Measurements from ENCODE around the gene MYL12A. TPM values are rescaled to one million over a fixed set of nuclear protein-coding genes. Genes with fewer than 3 reads are reported as not detected.

The MYL12A gene
- total and polyA plus RNA-seq, 8 donors = 148 to 630 (median 255) TPM

DNA sequence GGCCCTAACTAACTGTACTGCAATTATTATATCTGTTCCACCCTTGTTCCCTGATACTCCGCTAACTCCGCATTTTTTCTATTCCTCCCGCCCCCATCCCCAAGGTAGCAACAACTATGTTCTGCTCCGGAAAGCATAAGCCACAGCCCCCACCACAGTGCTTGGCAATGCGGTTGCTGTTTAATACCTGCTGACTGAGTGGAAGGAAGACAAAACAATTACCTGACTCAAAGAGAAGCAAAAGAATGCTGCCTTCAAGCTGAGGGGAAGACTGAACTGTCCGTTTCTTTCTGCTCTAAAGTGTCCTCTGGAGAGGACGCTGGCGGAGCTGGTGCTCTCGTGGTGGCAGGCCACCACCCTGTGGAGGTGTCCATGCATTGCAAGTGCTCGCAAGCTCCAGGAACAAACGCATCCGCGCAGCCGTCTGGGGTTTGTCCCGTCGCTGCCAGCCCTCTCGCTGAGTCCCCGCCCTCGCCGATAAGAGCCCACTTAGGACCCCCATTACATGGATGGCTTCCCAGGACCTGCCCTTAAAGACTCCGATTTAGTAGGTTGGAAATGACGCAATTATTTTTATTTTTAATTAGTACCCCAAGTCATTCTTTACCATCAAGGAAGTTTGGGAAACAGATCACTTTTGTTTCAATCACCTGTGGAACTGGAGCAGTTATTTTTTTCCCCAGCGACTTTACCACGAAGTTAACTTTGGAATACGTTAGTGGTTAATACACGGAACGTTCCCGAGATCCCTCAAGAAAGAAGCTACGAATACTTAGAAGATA is 1.6 kb upstream of the MYL12A start:
- Histone ChIP-seq H3K36me3 (peaks cover 7 to 13% (median 9%) of the 10 kb centered on the region in 4 donors), H3K27ac (peak overlapping the region; percentile 96 to 100 (median 99)), H3K4me1 (peaks cover 15 to 51% (median 34%) of the 10 kb centered on the region in 4 donors), H3K4me3 (peak overlapping the region; percentile 56 to 89 (median 78)), H3K27me3 (no peaks in the 10 kb centered on the region), H3K9me3 (peaks cover 0 to 7% (median 3%) of the 10 kb centered on the region in 4 donors)
- DNase-seq = peak; percentile 91 to 97
- 5 to 10% (median 8%) methylated on average over 28 to 29 of the region's 29 CpGs for WGBS, 5 donors
- intact Hi-C loops (cut with DNase I; ENCODE audit: low total_unique reads) = no loop called here
- TF ChIP-seq EP300 (IDR thresholded peaks at IDR 0.05) (no peak), POLR2AphosphoS5 (IDR thresholded peaks at IDR 0.05) (peak; percentile 25 to 81 (median 52)), POLR2A (IDR thresholded peaks at IDR 0.05) (no peak)
- TF ChIP-seq, protein P1, sequence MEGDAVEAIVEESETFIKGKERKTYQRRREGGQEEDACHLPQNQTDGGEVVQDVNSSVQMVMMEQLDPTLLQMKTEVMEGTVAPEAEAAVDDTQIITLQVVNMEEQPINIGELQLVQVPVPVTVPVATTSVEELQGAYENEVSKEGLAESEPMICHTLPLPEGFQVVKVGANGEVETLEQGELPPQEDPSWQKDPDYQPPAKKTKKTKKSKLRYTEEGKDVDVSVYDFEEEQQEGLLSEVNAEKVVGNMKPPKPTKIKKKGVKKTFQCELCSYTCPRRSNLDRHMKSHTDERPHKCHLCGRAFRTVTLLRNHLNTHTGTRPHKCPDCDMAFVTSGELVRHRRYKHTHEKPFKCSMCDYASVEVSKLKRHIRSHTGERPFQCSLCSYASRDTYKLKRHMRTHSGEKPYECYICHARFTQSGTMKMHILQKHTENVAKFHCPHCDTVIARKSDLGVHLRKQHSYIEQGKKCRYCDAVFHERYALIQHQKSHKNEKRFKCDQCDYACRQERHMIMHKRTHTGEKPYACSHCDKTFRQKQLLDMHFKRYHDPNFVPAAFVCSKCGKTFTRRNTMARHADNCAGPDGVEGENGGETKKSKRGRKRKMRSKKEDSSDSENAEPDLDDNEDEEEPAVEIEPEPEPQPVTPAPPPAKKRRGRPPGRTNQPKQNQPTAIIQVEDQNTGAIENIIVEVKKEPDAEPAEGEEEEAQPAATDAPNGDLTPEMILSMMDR (IDR thresholded peaks at IDR 0.05) = peak in 6 of 7 experiments; percentile 38 to 97 (median 94)

DNA sequence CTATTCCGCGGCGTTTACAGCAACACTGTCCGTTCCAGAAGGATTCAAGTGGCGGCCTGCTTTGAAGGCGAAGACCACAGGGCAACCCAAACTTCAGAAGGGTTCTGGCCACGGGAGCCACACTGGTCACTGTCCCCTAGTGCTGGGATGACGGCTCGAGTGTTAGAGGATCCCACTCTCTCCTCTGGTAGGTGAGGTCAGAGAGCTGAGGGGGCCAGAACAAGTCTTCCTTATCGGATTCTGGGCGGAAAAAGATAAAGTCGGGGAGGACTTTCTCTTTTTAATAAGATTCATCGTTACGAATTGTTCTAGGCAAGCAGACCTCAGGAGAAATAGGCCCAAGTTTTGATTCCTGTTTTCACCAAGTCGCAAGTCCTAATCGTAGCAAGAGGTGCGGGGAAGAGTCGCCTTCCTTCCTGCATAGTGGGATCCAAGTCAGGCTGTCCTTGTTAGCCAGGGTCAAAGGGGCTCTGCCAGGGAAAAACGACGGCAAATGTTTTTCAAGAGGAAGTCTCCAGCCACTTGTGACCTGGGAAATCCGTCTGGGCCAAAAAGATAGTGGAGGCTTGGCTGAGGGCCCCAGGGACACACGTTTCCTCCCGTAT is 864 bp upstream of the MYL12A start:
- no peaks in the 10 kb centered on the region for H3K27me3 ChIP-seq
- TF ChIP-seq POLR2A (IDR thresholded peaks at IDR 0.05) = peak in 1 of 4 donors; percentile 66
- TF ChIP-seq POLR2AphosphoS5 (IDR thresholded peaks at IDR 0.05) = no peak
- H3K4me1 ChIP-seq = peaks cover 22 to 58% (median 41%) of the 10 kb centered on the region in 4 donors
- peak overlapping the region; percentile 56 to 89 (median 78) for H3K4me3 ChIP-seq
- peaks cover under 1 to 13% (median 8%) of the 10 kb centered on the region in 4 donors for H3K36me3 ChIP-seq
- H3K27ac ChIP-seq = peak overlapping the region; percentile 96 to 100 (median 99)
- DNase-seq = peak in 1 of 2 donors; percentile 67
- intact Hi-C loops (cut with DNase I; ENCODE audit: low total_unique reads) = no loop called here
- peaks cover 0 to under 1% (median 0%) of the 10 kb centered on the region in 4 donors for H3K9me3 ChIP-seq
- 15 to 31% (median 25%) methylated on average over 23 of the region's 23 CpGs for WGBS, 5 donors

DNA sequence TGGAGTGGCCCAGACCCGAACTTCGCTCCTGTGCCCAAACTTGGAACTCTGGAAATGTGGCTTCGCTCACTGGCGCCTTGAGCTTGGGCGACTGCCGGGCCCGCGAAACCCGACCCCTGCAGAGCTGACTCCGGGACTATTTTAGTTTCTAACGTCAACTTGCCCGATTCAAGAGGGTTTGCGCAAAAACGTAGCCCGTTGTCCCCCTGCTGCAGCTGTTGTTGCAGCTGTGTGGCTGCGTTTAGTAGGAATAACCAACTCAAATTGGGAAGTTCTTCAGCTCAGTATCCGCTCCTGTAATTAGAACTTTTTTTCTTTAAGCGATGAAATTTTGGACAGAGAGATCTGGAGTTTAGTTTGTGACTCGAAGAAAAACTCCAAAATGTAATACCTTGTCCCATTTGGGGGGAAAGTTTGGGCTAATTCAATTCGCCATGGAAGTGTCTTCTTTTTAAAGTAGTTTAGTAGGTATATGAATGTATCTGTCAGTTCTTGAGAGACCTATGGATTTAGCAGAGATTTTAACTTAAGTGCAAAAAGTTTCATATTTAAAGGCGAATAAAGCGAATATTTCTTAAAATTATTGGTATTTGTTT is 559 bp downstream of the MYL12A start:
- Histone ChIP-seq H3K27me3 (no peaks in the 10 kb centered on the region), H3K4me1 (peaks cover 35 to 72% (median 52%) of the 10 kb centered on the region in 4 donors), H3K9me3 (no peaks in the 10 kb centered on the region), H3K27ac (peak overlapping the region; percentile 96 to 100 (median 99)), H3K4me3 (peak overlapping the region; percentile 56 to 89 (median 78)), H3K36me3 (peaks cover 2 to 15% (median 9%) of the 10 kb centered on the region in 4 donors)
- intact Hi-C loops (cut with DNase I; ENCODE audit: low total_unique reads) = no loop called here
- 0 to 1% (median 0%) methylated on average over 11 to 22 of the region's 22 CpGs for WGBS, 5 donors
- TF ChIP-seq POLR2A (IDR thresholded peaks at IDR 0.05) (no peak), EP300 (IDR thresholded peaks at IDR 0.05) (no peak), POLR2AphosphoS5 (IDR thresholded peaks at IDR 0.05) (no peak)
- TF ChIP-seq, protein P1 (IDR thresholded peaks at IDR 0.05) = no peak
- DNase-seq = peak in 1 of 2 donors; percentile 83

DNA sequence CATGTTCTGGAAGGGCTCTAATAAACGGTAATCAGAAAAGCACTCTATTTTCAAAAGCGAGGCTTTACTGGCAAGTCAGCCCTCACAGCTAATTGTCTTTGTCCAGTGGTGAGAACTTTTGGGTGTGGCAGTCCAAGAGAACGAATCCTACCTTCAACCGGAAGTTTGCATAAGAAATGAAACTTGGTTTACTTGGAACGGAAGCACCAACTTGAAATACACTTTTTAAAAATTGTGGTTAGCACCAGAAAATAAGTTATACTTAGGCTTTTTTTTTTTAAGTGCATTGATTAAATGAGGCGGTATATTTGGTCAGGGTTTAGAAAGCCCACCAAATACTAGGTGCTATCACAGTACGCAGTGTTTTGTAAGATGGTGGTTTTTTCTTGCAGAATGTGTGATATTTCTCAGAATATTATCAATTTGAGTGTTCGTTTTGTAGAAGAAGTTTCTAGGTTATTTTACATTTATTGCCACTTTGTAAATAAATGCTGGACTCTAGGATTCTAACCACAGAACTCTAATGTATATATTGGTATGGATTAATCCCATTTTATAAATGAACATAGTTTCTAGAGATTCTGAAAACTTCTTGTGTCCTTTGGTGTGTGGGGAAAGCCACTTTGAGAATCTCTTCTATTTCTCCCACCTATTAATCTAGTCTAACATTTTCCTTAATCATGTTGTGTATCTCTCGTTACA is 1.2 kb downstream of the MYL12A start:
- peaks cover 35 to 72% (median 56%) of the 10 kb centered on the region in 4 donors for H3K4me1 ChIP-seq
- peak overlapping the region in 4 of 5 donors; percentile 98 to 100 (median 99) for H3K27ac ChIP-seq
- peaks cover 9 to 21% (median 15%) of the 10 kb centered on the region in 4 donors for H3K36me3 ChIP-seq
- peak; percentile 53 to 82 (median 81) for TF ChIP-seq POLR2AphosphoS5 (IDR thresholded peaks at IDR 0.05)
- TF ChIP-seq, protein P1 (IDR thresholded peaks at IDR 0.05) = no peak
- TF ChIP-seq EP300 (IDR thresholded peaks at IDR 0.05) = no peak
- no peaks in the 10 kb centered on the region for H3K27me3 ChIP-seq
- 7 to 13% (median 9%) methylated on average over 9 of the region's 9 CpGs for WGBS, 5 donors
- H3K4me3 ChIP-seq = peak overlapping the region; percentile 56 to 89 (median 78)
- no peaks in the 10 kb centered on the region for H3K9me3 ChIP-seq
- intact Hi-C loops (cut with DNase I; ENCODE audit: low total_unique reads) = no loop called here
- peak in 1 of 2 donors; percentile 87 for DNase-seq
